ENCODE measurements around the gene PSMC3IP. TPM values are rescaled to one million over a fixed set of nuclear protein-coding genes. Genes with fewer than 3 reads are reported as not detected.

The PSMC3IP gene
- polyA plus RNA-seq, 1 donor (not counting 4 experiments of a cell fraction or from before 2014, with no cell fraction given): 7.7 TPM

- H4K20me1 ChIP-seq (ENCODE audit: control insufficient read depth, extremely low read depth, insufficient read depth, low read length): no peaks in the 10 kb centered on the region
- H3K27ac ChIP-seq (ENCODE audit: control insufficient read depth, insufficient read depth, low read length): no peak overlapping the region
- H3K9me1 ChIP-seq (ENCODE audit: control insufficient read depth, extremely low read depth, insufficient read depth, low read length): no peaks in the 10 kb centered on the region
- H3K9ac ChIP-seq (ENCODE audit: control insufficient read depth, extremely low read depth, insufficient read depth, low read length): no peak overlapping the region
- peaks cover 43 to 62% of the 10 kb centered on the region in 2 experiments for H3K36me3 ChIP-seq (ENCODE audit: control insufficient read depth in 2 of 2, extremely low read depth in 1 of 2, insufficient read depth in 2 of 2, low read length in 2 of 2)
- H3K79me2 ChIP-seq (ENCODE audit: control insufficient read depth, insufficient read depth, low read length): peaks cover 35% of the 10 kb centered on the region
- H3K27me3 ChIP-seq (ENCODE audit: control insufficient read depth, extremely low read depth, insufficient read depth, low read length): no peaks in the 10 kb centered on the region
- no peak for FAIRE-seq
- DNase-seq (ENCODE audit: low read depth, low spot score): no peak
- dilution Hi-C loops (cut with MboI; ENCODE audit: extremely low pct_ligation_motif_present, low sequenced_read_pairs): no loop called here
- no peaks in the 10 kb centered on the region for H3K9me3 ChIP-seq (ENCODE audit: control insufficient read depth, low read depth, low read length)
- no peak overlapping the region for H3K4me2 ChIP-seq (ENCODE audit: control insufficient read depth, extremely low read depth, insufficient read depth, low read depth, low read length)
- H3K4me3 ChIP-seq (ENCODE audit: control insufficient read depth in 2 of 3, extremely low read depth in 1 of 3, insufficient read depth in 2 of 3, low read depth in 1 of 3, low read length in 3 of 3): no peak overlapping the region
- H3K4me1 ChIP-seq (ENCODE audit: control insufficient read depth, extremely low read depth, insufficient read depth, low read length): peaks cover 18% of the 10 kb centered on the region
- TF ChIP-seq CTCF (optimal IDR thresholded peaks at IDR 0.05 in 1 of 3, IDR thresholded peaks at IDR 0.05 in 1 of 3, conservative IDR thresholded peaks at IDR 0.05 in 1 of 3; ENCODE audit: extremely low read depth in 1 of 3, insufficient read depth in 2 of 3, low read length in 3 of 3): no peak
- TF ChIP-seq EZH2 (IDR thresholded peaks at IDR 0.05; ENCODE audit: low read length): no peak
- no peak overlapping the region for H2AFZ ChIP-seq (ENCODE audit: control insufficient read depth, low read length)
Measured at GRCh38 chr17:42568341-42569111, 9.0 kb downstream of the PSMC3IP start.

- H3K4me3 ChIP-seq (ENCODE audit: control insufficient read depth in 2 of 3, extremely low read depth in 1 of 3, insufficient read depth in 2 of 3, low read depth in 1 of 3, low read length in 3 of 3): peak within 1 kb of the TSS; percentile 85 to 93 (median 88)
- dilution Hi-C loops (cut with MboI; ENCODE audit: extremely low pct_ligation_motif_present, low sequenced_read_pairs): no loop called here
- peaks cover 50% of the 10 kb centered on the region for H3K79me2 ChIP-seq (ENCODE audit: control insufficient read depth, insufficient read depth, low read length)
- TF ChIP-seq CTCF (optimal IDR thresholded peaks at IDR 0.05 in 1 of 3, IDR thresholded peaks at IDR 0.05 in 1 of 3, conservative IDR thresholded peaks at IDR 0.05 in 1 of 3; ENCODE audit: extremely low read depth in 1 of 3, insufficient read depth in 2 of 3, low read length in 3 of 3) (peak in 1 of 3 experiments; percentile 2), EZH2 (IDR thresholded peaks at IDR 0.05; ENCODE audit: low read length) (no peak)
- DNase-seq (ENCODE audit: low read depth, low spot score) (no peak), FAIRE-seq (no peak)
- H3K4me1 ChIP-seq (ENCODE audit: control insufficient read depth, extremely low read depth, insufficient read depth, low read length): peaks cover 26% of the 10 kb centered on the region
- no peaks in the 10 kb centered on the region for H3K9me3 ChIP-seq (ENCODE audit: control insufficient read depth, low read depth, low read length)
- peak within 1 kb of the TSS; percentile 74 for H2AFZ ChIP-seq (ENCODE audit: control insufficient read depth, low read length)
- H3K27me3 ChIP-seq (ENCODE audit: control insufficient read depth, extremely low read depth, insufficient read depth, low read length): no peaks in the 10 kb centered on the region
- peaks cover 32 to 59% of the 10 kb centered on the region in 2 experiments for H3K36me3 ChIP-seq (ENCODE audit: control insufficient read depth in 2 of 2, extremely low read depth in 1 of 2, insufficient read depth in 2 of 2, low read length in 2 of 2)
- peak within 1 kb of the TSS; percentile 92 for H3K4me2 ChIP-seq (ENCODE audit: control insufficient read depth, extremely low read depth, insufficient read depth, low read depth, low read length)
- no peaks in the 10 kb centered on the region for H3K9me1 ChIP-seq (ENCODE audit: control insufficient read depth, extremely low read depth, insufficient read depth, low read length)
- peak within 1 kb of the TSS; percentile 71 for H3K9ac ChIP-seq (ENCODE audit: control insufficient read depth, extremely low read depth, insufficient read depth, low read length)
- peak within 1 kb of the TSS; percentile 52 for H3K27ac ChIP-seq (ENCODE audit: control insufficient read depth, insufficient read depth, low read length)
- no peaks in the 10 kb centered on the region for H4K20me1 ChIP-seq (ENCODE audit: control insufficient read depth, extremely low read depth, insufficient read depth, low read length)
Measured at GRCh38 chr17:42566883-42567573, 10.5 kb downstream of the PSMC3IP start, which contains the start of gene MLX. Gene MLX, plus strand, starts transcription at chr17:42567100. Its CDS starts 25 bp downstream, at chr17:42567125.
